HG03439 (cell line): ENCODE data around the gene CENPN.

Experiments used
- ATAC-seq: cut with Tn5 transposase; IDR thresholded peaks from one replicate; pipeline ENCODE4 v1.9.1; 2021; ENCODE audit warnings: mild to moderate bottlenecking, moderate library complexity; ENCODE audit not compliant: unreplicated experiment

The CENPN gene

DNA sequence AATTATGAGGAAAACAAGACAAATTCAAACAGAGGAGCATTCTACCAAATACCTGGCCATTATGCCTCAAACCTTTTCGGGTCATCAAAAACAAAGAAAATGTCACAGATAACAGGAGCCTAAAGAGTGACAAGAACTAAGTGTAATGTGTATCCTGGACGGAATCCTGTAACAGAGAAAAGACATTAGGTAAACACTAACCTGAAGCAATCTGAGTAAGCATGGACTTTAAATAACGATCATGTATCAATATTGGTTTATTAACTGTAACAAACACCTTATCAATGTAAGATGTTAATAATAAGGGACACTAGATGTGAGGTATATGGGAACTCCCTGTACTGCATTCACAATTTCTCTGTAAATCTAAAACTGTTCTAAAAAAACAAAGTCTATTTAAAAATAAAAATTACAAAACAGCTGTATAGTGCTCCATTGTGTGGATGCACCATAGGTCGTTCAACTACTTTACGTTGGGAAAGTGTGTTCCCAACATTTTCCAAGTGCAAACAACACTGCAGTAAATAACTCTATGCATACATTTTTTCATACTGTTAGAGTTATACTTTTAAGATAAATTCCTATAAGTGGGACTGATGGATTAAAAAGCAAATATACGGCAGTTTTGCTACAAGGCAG lies 15.1 kb upstream of the CENPN start:
- ATAC-seq = no peak

DNA sequence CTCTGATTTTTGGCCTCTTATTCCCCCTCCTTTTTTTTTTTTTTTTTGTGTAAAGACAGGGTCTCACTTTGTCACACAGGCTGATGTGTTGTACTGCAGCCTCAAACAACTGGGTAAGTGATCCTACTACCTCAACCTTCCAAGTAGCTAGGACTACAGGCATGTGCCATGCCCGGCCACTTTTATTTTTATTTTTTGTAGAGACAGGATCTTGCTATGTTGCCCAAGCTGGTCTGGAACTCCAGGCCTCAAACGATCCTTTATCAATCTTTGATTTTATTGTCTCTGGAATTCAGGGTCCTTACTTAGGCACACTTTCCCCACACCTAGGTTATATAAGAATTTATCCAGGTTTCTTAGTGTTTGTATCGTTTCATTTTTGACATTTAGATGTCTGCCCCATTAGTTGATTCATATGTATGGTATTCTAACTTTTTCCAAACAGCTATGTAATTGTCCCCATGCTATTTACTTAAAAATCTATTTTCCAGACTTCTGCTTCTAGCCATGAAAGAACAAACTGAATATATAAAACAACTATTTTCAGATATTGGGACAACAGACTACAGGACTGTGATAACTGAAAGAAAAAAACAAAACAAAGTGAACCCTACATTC lies 14.2 kb upstream of the CENPN start:
- ATAC-seq = no peak

DNA sequence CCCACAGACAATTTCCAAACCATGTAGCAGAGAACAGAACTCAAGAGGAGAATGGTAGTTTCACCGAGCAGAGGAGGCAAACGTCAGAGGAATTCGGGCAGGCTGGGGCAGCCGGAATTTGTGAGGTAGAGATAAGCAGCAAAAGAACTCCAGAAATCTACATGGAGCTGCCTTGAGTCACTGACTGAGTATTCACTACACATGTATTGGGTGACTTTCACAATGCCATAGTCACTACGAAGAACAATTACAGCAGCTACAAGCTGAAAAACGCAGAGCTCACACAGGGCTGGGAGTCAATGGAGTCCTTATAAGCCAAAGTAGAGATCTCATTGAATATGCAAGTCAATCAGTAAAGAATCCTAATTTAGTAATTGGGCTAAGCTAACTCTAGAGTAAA lies 13.7 kb upstream of the CENPN start:
- no peak for ATAC-seq

DNA sequence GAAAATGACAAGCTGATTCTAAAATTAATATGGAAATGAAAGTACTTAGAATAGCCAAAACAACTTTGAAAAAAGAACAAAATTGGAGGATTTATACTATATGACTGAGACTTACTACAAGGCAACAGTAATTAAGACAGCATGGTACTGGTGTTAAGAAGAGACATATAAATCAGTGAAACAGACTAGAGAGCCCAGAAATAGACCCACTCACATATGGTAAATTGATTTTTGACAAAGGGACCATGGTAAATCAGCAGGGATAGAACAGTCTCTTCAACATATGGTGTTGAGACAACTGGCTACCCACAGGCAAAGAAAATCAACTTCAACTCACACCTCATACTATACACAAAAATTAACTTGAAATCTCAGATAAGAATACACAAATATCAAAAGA lies 13.2 kb upstream of the CENPN start:
- no peak for ATAC-seq

DNA sequence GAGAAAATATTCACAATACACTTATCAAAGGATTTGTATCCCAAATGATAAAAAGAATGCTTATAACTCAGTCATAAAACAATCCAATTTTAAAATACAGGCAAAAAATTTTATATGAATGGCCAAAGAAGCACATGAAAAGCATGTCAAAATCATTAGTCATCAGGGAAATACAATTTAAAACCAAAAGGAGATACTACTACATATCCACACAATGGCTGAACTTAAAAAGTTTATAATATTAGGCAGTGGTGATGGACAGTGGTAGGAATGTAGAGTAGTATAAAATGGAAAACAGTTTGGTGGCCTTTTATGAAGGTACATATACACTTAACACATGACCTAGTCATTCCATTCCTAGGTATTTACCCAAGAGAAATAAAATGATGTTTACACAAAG lies 12.6 kb upstream of the CENPN start:
- no peak for ATAC-seq

DNA sequence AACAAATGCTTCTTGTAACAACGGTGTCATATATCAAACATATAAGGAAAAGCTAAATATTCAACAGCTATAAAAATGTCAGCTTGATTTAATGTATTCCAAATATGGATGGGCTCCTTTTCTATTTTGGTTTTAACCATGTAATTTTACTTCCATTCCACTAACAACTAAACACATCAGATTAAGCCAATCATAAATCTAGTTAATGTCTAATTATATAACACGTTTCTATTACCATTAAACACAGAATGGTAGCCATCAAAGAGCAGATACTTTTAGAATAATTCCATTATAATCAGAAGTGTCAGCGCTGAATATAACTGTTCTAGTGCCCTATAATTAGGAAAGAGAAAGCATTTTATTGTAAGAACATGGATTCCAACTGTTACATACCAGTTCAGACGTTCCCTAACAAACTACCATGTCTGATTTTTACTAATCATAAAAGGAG lies 10.3 kb upstream of the CENPN start:
- no peak for ATAC-seq

DNA sequence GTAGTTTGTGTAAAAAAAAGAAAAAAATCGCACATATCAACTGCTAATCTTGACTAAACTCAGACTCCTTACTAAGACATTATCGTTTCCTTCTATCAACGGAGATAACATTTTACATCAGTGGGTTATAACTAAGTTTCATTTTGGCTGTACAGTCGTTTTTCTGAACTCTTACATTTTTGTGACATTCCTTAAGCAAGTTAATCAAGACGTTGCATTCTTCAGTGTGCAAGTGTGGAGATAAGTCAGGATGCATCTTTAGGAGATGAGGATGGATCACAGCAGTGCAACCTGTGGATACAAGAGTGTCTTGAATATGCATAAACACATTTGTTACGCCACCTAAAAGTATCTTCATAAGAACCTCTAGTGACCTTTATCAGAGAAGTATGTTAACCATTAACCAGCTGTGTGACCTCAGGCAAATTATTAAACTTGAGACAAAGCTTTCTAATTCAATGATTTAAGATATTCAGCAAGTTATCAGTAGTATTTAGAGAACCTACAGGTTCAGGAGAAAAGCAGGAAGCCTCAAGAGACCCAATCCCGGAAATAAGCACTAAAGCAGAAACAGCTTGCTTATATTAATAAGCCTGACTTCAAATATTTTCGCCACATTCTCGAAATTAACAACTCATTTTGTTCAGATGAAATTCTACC lies 9.7 kb upstream of the CENPN start:
- ATAC-seq = no peak

DNA sequence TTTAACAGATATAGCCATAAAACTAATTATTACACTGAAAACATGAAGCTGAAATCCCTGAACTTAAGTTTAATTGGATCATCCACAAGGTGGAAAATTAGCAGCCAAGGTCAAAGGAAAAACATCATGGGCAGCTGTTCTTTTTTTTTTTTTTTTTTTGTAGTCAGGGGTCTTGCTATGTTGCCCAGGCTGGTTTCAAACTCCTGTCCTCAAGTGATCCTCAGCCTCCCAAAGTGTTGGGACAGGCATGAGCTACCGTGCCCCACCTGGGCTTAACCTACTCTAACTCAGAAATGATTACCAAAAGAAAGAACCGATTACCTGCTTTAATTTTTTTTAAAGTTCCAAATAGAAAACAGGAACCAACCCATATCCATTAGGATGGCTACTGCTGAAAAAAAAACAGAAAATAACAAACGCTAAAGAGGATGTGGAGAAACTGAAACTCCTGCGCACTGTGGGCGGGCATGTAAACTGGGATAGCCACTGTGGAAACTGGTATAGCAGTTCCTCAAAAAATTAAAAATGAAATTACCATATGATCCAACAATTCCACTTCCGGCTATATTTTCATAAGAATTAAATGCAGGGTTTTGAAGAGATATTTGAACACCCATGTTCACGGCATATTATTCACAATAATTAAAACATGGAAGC lies 8.9 kb upstream of the CENPN start:
- no peak for ATAC-seq

DNA sequence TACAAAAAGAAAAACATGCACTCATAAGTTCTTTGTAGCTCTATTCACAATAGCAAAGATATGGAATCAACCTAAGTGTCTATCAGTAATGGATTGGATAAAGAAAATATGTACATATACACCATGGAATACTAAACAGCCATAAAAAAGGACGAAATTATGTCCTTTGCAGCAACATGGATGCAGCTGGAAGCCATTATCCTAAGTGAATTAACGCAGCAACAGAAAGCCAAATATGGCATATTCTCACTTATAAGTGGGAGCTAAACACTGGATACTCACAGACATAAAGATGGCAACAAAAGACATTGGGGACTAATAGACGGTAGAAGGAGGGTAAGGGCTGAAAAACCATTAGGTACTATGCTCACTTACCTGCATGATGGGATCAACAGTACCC lies 6.1 kb upstream of the CENPN start:
- ATAC-seq = no peak

DNA sequence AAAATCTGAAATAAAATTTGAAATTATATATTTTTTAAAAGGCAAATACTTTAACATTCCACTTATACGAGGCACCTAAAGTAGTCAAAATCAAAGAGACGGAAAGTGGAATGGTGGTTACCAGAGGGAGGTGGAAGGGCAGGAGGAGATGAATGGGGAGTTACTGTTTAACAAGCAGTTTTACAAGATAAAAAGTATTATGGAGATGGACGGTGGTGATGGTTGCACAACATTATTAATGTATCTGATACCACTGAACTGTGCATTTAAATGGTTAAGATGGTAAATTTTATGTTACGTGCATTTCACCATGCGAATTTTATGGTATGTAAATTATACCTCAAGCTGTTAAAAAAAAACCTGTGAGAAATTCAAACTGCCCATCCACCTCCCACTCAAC lies 5.7 kb upstream of the CENPN start:
- ATAC-seq = no peak

DNA sequence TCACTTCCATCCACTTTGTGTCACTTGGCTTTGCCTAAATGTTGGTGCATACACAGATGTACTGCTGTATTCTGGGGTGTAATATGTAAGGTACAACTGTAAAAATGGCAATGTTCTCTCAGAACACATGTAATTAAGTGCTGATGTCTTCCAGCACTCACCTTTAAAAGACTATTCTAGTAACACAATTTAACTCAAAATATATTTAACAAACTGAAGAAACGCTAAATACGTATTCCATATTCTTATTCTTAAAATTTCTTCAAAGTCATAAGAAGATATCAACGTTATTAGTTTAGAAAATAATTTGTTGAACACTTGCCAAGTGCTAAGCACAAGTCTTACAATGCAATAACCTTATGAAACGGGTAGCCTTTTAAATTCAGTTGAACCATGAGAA lies 4.0 kb upstream of the CENPN start:
- no peak for ATAC-seq

DNA sequence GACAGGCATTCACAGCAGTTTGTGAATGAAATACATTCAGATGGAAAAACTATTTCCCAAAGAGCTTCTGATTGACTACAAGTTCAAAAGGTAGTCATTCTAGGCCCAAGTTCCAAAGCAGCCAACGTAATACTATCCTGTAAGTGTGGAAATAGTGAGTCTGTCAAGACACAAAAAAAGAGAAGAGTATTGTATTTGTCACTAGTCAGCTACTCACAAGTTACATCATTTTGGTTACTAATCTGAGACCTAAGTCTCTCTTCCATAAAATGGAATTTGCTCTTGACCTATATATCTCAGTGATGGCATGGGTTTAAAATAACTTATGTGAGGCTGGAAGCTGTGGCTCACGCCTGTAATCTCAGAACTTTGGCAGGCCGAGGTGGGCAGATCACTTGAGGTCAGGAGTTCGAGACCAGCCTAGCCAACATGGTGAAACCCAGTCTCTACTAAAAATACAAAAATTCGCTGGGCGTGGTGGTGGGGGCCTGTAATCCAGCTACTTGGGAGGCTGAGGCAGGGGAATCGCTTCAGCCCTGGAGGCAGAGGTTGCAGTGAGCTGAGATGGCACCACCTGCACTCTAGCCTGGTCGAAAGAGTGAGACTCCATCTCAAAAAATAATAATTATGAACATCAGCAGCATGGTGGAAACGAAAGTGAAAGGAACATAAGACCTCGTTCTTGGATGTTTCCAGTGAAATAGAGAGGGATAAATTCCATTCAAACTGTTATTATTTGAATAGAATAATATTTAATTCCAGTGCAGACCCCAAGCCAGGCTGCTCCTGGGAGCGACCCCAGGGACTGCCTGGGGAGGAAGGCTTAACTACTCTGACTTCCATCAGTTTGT lies 3.2 kb upstream of the CENPN start:
- ATAC-seq = no peak

DNA sequence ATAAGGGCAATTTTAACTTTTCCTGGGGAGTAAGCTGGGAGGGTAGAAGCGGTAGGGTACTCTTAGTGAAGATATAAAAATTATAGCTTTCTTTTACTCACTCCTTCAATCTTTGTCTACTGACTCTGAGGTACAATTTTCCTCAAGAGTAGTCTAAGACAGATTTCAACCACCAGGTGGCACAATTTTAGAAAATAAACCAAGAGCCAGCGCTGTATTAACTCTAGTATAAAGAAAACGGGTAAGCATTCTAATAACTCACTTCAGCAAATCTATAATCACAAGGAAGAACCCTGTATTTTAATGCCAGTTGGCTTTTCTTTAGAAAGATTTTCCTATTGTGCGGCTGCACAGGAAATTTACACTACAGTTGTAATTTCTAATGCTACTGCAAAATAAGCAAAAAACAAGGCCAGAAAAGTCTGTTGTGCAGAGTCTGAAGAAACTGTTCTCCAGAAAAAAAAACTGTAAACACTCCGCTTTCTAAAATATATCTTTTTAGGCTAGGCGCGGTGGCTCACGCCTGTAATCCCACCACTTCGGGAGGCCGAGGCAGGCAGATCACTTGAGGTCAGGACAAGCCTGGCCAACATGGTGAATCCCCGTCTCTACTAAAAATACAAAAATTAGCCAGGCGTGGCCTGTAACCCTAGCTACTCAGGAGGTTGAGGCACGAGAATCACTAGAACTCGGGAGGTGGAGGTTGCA lies 2.2 kb upstream of the CENPN start:
- no peak for ATAC-seq

DNA sequence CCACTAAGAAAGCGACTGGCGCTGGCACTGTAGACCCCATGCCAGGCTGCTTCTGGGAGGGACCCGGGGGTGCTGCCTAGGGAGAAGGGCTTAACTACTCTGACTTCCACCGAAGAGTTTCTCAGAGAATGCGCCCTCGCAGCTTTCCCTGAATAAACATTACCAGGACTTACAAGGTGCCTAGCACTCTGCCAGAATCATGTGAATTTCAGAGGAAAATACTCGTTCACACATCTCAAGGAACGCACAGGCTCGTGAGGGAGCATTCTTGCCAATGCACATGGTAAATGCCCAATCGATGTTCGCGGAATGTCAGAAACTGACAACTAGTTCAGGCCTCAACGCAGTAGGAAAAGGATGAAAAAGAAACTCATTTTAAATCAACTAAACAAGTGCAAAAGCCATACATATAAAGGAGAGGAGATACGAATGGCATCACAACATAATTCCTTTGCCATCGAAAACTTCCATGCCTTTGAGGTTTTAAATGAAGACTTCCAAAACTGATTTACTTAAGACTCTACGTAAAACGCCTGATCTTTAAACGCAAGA lies 1.3 kb upstream of the CENPN start:
- no peak for ATAC-seq

DNA sequence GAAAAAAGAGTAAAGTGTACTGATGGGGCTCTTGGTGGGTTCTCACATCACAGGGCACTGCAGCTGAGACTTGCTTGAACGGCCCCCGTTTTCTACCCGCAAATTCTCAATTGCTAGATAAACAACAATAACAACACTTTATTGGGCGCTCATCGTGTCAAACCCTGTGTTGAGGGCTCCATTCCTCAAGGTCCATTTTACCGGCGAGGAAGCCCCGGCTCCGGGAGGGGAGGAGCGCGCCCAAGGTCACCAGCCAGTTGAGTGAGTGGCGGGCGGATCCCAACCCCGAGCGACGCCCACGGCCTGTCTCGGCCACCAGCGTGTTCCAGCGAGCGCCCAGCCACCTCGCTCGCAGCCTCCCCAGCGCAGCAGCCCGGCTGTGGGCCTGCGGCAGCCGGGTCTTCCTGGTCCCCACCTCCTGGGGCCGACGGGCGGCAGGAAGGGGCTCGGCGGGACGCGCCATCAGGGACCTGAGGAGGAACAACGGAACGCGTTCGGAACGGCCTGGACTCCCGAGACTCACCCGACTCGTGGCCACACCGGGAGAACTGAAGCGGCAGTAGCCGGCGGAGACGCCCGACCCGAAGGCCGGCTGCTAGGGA lies 702 bp upstream of the CENPN start:
- peak; percentile 26 for ATAC-seq

DNA sequence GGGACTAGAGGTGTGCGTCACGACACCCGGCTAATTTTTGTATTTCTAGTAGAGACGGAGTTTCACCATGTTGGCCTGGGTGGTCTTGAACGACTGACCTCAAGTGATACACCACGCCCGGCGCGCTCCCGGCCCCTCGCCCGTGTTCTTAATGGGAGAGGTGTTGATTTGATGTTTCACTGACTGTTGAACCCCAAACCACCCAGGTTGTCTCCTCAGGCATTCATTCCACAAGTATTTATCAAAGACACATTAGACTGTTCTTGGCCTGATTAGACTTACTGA lies 1.4 kb downstream of the CENPN start:
- ATAC-seq = no peak

DNA sequence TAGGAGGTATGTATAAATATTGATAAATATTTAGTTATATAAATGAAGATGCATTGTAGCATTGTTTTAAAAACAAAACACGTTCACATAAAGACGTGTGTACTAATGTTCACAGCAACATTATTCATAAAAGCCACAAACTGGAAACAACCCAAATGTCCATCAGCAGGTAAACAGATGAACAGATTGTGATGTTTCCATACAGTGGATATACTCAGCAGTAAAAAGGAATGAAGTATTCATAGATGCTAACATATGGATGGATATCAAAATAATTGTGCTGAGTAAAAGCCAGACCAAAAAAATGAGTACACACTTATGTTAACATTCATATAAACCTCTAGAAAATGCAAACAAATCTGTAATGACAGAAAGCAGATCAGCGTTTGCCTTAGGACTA lies 6.0 kb downstream of the CENPN start:
- ATAC-seq = no peak

DNA sequence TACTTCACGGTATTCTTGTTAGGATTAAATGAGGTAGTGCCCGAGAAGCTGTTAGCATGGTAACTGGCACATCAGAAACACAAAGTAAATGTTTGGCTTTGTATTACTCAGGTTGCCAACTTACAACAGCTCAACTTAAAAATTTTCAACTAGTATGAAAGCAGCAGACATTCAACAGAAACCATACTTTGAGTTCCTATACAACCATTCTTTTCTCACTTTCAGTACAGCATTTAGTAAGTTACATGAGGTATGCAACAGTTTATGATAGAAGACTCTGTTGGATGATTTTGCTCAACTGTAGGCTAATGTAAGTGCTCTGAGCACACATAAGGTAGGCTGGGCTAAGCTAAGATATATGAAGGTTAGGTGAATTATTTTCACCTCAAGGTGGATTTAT lies 7.7 kb downstream of the CENPN start:
- ATAC-seq = no peak

DNA sequence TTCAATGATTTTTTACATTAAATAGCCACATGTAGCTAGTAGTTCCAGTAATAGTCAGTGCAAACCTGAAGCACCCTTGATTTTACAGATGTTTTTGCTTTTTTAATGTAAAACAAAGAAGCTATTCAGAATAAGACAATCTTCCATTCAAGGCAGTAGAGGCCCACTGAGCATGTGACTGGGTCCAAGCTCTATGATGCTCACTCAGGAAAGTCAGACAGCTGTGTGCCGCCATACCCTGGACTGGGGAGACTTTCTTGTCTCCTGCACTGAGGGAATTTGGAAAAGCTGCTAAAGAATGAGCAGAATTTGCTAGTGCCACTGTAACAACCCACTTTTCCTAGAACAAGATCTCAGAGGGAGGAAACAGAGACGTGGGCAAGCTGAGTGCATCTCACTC lies 11.5 kb downstream of the CENPN start:
- ATAC-seq = no peak

DNA sequence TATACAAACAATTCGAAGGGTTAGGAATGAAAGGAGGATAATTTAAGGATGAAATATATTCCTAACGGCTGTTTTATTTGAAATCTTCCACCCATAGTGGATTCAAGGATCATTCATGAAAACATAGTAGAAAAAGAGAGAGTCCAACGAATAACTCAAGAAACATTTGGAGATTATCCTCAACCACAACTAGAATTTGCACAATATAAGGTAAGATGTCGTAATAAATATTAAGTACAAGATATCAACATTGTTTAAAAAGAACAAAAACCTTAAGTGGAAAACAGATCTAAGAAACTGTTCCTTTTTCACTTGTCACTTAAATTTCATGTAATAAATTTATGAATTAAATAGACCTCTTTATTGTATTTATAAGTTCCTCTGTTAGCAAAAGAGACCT lies 19.4 kb downstream of the CENPN start:
- ATAC-seq = no peak
